Esophagus (tissue), 2 donors: ENCODE measurements around the gene RBKS. TPM values are rescaled to one million over a fixed set of nuclear protein-coding genes. Genes with fewer than 3 reads are reported as not detected.
"Not testable (repeated sequence)": the region's sequence is repeated elsewhere in the genome, so short reads cannot be mapped to it uniquely, and the experiment has no call there.

ENCODE experiments used
- H3K27ac ChIP-seq, 2 donors: one replicate each; pipeline ENCODE4 v1.5.1; 2013; ENCODE audit warnings: low read depth in 2 of 2, mild to moderate bottlenecking in 2 of 2, inconsistent platforms in 1 of 2, low read length in 1 of 2, moderate library complexity in 1 of 2
- H3K27me3 ChIP-seq, 2 donors: one replicate each; pipeline ENCODE4 v1.6.1; 2013; ENCODE audit warnings: low read length in 2 of 2, control low read depth in 1 of 2, mild to moderate bottlenecking in 1 of 2; ENCODE audit not compliant: insufficient read depth in 2 of 2, control insufficient read depth in 1 of 2
- H3K36me3 ChIP-seq, 2 donors: one replicate each; pipeline ENCODE4 v1.6.1; 2013; ENCODE audit warnings: low read length in 1 of 2; ENCODE audit not compliant: control insufficient read depth in 2 of 2, insufficient read depth in 2 of 2
- H3K4me1 ChIP-seq, 2 donors: one replicate each; pipeline ENCODE4 v1.6.1; 2013; ENCODE audit warnings: low read length in 1 of 2; ENCODE audit not compliant: control insufficient read depth in 2 of 2, insufficient read depth in 2 of 2
- H3K4me3 ChIP-seq, 2 donors: one replicate each; pipeline ENCODE4 v1.5.1; 2013; ENCODE audit warnings: low read length in 2 of 2, mild to moderate bottlenecking in 2 of 2, low read depth in 1 of 2, moderate library complexity in 1 of 2
- H3K9me3 ChIP-seq, 2 donors: one replicate each; pipeline ENCODE4 v1.6.1; 2013; ENCODE audit warnings: mild to moderate bottlenecking in 2 of 2, low read depth in 1 of 2, low read length in 1 of 2, moderate library complexity in 1 of 2; ENCODE audit not compliant: control insufficient read depth in 2 of 2, insufficient read depth in 1 of 2
- WGBS, 2 donors: extraction: QIAGEN DNeasy Blood & Tissue Kit; methylation state at CpG; one replicate each; pipeline ENCODE4 v1.1.7; 2013; 5-methylcytosine and 5-hydroxymethylcytosine counted together
- polyA plus RNA-seq, 2 donors: library from polyadenylated mRNA; stranded (reverse); fragments of 200-250 nt; gene quantifications; one replicate each; pipeline ENCODE4 v1.2.3, GENCODE V29; 2013
- donor health status: healthy with polysubstance abuse.
- donor health status: Bipolar disorder and iron deficiency.

The RBKS gene
- polyA plus RNA-seq, 2 donors = 2.6 to 2.8 TPM

DNA sequence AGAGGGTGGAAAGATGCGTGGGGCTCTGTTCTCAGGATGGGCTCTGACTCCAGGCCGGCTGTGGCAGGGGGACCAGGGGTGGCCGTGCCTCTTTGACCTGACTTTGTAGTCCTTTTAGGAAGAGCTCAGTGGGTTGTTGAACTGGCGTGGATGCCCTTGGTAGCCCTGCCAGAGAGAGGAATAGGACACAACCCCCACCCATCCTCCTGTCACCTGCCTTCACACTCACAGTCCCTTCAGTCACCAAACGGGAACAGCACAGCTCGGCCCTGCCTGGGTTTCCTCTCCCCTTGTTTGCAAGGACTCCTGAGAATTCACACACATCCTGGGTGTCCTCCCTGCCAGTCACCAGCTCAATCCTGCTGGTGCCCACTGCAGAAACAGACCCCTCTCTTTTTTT is 138.8 kb downstream of the RBKS start:
- Histone ChIP-seq H3K4me3 (no peak overlapping the region), H3K4me1 (no peaks in the 10 kb centered on the region), H3K27me3 (no peaks in the 10 kb centered on the region), H3K27ac (no peak overlapping the region), H3K36me3 (no peaks in the 10 kb centered on the region), H3K9me3 (no peaks in the 10 kb centered on the region)
- 85 to 91% methylated on average over 6 of the region's 6 CpGs for WGBS, 2 donors

DNA sequence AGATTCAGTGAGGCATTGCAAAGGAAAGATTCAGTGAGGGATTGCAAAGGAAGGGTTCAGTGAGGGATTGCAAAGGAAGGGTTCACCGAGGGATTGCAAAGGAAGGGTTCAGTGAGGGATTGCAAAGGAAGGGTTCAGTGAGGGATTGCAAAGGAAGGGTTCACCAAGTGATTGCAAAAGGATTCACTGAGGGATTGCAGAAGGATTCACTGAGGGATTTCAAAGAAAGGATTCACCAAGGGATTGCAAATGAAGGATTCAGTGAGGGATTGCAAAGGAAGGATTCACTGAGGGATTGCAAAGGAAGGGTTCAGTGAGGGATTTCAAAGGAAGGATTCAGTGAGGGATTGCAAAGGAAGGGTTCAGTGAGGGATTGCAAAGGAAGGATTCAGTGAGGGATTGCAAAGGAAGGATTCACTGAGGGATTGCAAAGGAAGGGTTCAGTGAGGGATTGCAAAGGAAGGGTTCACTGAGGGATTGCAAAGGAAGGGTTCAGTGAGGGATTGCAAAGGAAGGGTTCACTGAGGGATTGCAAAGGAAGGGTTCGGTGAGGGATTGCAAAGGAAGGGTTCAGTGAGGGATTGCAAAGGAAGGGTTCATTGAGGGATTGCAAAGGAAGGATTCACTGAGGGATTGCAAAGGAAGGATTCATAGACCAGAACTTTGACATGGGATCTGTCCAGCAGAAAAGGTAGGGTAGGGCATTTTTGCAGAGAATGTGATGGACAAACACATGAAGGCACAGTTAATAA is 141.2 kb downstream of the RBKS start:
- not testable (repeated sequence) for H3K27me3 ChIP-seq, H3K4me3 ChIP-seq, H3K4me1 ChIP-seq, H3K9me3 ChIP-seq, H3K36me3 ChIP-seq, H3K27ac ChIP-seq
- 84 to 91% methylated on average over 2 of the region's 2 CpGs for WGBS, 2 donors

DNA sequence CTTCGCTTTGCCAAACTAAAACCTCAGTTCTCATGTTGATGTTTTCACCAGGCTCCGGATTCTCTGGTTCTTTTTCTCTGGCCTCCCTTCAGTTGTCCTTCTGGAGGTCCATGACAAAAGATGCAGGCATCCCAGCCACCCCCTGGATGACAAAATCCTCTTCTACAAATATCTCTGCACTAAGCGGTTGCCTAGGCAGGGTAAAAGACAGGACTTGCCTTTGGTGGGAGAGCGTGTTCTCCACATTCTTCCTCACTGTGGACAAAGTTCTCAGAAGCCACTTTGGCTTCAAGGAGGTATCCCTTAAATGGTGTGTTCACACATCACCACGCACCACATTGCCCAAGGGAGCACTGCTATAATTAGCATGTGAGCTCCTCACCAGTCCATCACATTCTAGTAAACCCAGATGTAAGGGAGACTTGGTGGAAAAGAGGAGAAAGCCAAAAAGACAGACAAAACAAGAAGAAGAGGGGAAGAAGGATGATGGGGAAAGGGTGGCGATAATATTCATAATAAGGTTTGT is 142.3 kb downstream of the RBKS start:
- Histone ChIP-seq H3K27me3 (no peaks in the 10 kb centered on the region), H3K4me3 (no peak overlapping the region), H3K36me3 (no peaks in the 10 kb centered on the region), H3K4me1 (no peaks in the 10 kb centered on the region), H3K27ac (no peak overlapping the region), H3K9me3 (no peaks in the 10 kb centered on the region)
- 73 to 76% methylated on average over 6 of the region's 6 CpGs for WGBS, 2 donors

DNA sequence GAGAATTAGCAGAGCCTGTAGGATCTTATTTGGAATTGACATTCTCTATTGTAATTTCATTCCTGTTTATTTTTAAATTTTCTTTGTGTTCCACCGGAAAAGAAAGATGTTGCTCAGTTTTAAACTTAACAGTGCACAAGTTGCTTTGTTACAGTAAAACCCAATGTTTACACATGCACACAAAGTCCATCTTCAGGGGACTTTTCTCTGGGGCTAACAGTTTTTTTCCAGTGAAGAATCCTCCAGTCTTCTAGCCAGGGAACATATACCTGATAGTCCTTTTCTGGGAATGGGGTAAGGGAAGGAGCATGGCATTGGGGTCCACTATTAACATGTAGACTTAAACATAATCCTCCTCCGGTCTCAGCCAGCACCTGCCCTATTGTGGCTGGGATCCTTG is 143.9 kb downstream of the RBKS start:
- no peak overlapping the region for H3K27ac ChIP-seq
- H3K27me3 ChIP-seq = no peaks in the 10 kb centered on the region
- H3K4me3 ChIP-seq = no peak overlapping the region
- no peaks in the 10 kb centered on the region for H3K4me1 ChIP-seq
- H3K9me3 ChIP-seq = no peaks in the 10 kb centered on the region
- 70 to 76% methylated on average over 2 of the region's 2 CpGs for WGBS, 2 donors
- no peaks in the 10 kb centered on the region for H3K36me3 ChIP-seq

DNA sequence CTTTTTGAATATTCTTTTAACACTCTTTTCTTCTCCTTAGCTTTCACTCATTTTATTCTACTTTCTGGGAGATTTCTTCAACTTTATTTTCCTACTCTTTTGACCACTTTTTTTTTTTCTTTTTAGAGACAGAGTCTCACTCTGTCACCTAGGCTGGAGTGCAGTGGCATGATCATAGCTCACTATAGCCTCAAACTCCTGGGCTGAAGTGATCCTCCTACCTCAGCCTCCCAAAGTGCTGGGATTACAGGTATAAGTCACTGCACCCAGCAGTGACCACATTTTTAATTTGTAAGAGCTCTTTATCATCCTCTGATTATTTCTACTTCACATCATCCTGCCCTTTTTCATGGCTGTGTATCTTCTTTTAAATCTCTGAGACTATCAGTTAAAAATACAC is 144.7 kb downstream of the RBKS start:
- H3K9me3 ChIP-seq, H3K4me3 ChIP-seq, H3K36me3 ChIP-seq, H3K27ac ChIP-seq, H3K27me3 ChIP-seq, H3K4me1 ChIP-seq: not testable (repeated sequence)

DNA sequence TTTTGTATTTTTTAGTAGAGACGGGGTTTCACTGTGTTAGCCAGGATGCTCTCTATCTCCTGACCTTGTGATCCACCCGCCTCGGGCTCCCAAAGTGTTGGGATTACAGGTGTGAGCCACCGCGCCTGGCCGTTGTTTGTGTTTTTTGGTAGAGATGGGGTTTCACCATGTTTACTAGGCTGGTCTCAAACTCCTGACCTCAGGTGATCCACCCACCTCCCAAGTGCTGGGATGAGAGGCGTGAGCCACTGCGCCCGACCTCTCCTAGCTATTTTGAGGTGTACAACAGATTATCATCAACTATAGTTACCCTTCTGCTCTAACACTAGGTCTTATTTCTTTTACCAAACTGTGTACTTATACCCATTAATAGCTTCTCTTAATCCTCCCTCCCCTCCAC is 147.6 kb downstream of the RBKS start:
- WGBS, 2 donors = 95% methylated on average over 9 of the region's 9 CpGs
- no peaks in the 10 kb centered on the region for H3K4me1 ChIP-seq
- H3K36me3 ChIP-seq = no peaks in the 10 kb centered on the region
- no peak overlapping the region for H3K4me3 ChIP-seq
- H3K9me3 ChIP-seq = no peaks in the 10 kb centered on the region
- no peak overlapping the region for H3K27ac ChIP-seq
- no peaks in the 10 kb centered on the region for H3K27me3 ChIP-seq

DNA sequence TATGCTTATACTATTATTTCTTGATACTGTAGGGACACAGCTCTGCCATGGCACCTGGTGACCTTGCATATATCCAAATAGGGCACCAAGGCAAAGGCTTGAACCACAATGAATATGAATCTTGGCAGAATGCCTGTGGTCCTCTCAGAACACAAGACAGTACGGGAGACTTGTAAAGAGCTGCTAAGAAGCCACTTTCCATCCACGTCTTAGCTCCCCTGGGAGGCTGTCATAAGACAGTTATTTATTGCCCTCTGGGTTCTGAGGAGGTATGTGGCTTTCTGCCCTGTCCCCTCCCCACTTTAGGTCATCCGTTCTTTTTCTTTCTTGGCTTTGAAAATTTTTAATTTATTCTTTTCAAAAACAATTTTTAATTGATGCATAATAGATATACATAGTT is 148.5 kb downstream of the RBKS start:
- WGBS, 2 donors = 58 to 63% methylated on average over 3 of the region's 3 CpGs
- H3K4me1 ChIP-seq = no peaks in the 10 kb centered on the region

DNA sequence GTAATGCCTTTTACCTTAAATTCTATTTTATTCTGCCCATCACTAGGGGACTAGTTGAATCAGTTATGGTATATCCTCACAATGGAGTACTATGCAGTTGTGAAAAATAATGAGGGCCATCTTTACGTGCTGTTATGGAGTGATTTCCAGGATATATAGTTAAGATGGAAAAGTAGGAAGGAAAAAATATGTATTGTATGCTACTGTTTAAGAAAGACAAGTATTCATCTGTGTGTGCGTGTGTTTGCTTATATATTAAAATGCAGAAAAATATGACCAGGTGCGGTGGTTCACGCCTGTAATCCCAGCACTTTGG is 151.2 kb downstream of the RBKS start:
- Histone ChIP-seq H3K4me3 (no peak overlapping the region), H3K27me3 (no peaks in the 10 kb centered on the region), H3K4me1 (peaks cover 4 to 10% of the 10 kb centered on the region in 2 donors), H3K36me3 (no peaks in the 10 kb centered on the region), H3K9me3 (no peaks in the 10 kb centered on the region), H3K27ac (no peak overlapping the region)
- WGBS, 2 donors = 95 to 96% methylated on average over 4 of the region's 4 CpGs

More for the DNA sequence above, 148.5 kb downstream of the RBKS start:
- Histone ChIP-seq H3K36me3 (no peaks in the 10 kb centered on the region), H3K27me3 (no peaks in the 10 kb centered on the region), H3K4me3 (no peak overlapping the region), H3K27ac (no peak overlapping the region), H3K9me3 (no peaks in the 10 kb centered on the region)

DNA sequence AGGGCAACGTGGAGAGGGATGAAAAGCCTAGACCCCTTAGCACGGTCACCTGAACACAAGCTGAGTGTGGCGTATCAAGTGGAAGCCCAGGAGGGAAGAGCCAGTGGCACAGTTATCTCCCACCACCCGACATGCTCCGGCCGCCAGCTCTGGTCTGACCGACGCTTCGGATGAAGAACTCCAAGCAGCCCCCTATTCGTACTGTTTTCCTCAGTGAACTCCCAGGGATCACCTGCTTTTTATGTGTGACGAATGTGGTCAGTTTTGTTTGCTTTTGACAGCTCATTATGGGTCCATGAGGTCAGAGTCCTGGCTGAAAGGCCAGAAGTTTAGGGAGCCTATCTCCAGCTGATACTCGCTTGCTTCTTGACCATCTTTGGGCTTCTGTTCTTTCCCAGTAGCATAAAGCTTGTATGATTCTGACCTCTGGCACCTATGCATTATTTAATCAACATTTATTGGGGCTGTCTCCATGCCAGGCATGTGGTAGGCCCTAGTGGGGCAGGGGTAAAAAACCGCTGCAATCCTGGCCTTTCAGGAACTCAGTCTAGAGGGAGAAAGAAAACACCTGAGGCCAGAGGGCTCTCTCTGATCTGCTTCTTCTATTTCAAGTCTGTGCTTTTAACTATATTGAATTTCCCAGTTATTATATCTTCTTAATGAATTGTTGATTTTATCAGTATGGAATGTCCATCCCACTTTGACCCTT is 151.7 kb downstream of the RBKS start:
- H3K27ac ChIP-seq = no peak overlapping the region
- H3K4me1 ChIP-seq = peaks cover 4 to 10% of the 10 kb centered on the region in 2 donors
- no peaks in the 10 kb centered on the region for H3K36me3 ChIP-seq
- H3K27me3 ChIP-seq = no peaks in the 10 kb centered on the region
- 86 to 92% methylated on average over 13 of the region's 13 CpGs for WGBS, 2 donors
- H3K4me3 ChIP-seq = no peak overlapping the region
- no peaks in the 10 kb centered on the region for H3K9me3 ChIP-seq
